Measurements from ENCODE around the gene EIF3I.

Gene EIF3I

DNA sequence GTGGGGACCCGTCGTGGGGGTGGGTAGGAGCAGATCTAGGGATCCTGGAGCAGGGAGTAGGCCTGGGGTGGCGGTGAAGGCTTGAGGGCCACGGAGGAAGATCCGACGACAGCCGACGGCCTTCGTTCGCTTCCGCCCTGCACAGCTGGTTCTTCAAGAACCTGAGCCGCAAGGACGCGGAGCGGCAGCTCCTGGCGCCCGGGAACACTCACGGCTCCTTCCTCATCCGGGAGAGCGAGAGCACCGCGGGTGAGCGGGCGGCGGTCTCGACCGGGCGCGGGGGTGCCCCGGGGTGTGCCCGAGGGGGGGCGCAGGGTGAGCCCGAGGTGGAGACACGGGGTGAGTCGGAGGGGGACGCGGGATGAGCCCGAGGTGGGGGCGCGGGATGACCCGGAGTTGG, 53.2 kb downstream of the EIF3I start:
- no peak overlapping the region for H3K4me3 ChIP-seq

GRCh38 chr1:32276032-32276782, 54.0 kb downstream of the EIF3I start:
- no peak for TF ChIP-seq EZH2 (IDR thresholded peaks at IDR 0.05)
- TF ChIP-seq FOXP2 (optimal IDR thresholded peaks at IDR 0.05; ENCODE audit: control extremely low read depth, extremely low read length, insufficient read depth) = no peak
- no peak for TF ChIP-seq POLR2AphosphoS5 (IDR thresholded peaks at IDR 0.05; ENCODE audit: borderline replicate concordance, low read depth, low read length)
- no peaks in the 10 kb centered on the region for H3K9me3 ChIP-seq (ENCODE audit: low read depth, low read length)
- H3K9ac ChIP-seq (ENCODE audit: insufficient read length) = no peak overlapping the region
- no peak overlapping the region for H3K4me3 ChIP-seq
- H3K36me3 ChIP-seq (ENCODE audit: insufficient read depth, low read length) = no peaks in the 10 kb centered on the region
- H3K27ac ChIP-seq = no peak overlapping the region
- DNase-seq (ENCODE audit: low read depth, low spot score) = no peak

More for the DNA sequence above, 53.2 kb downstream of the EIF3I start:
- H3K9ac ChIP-seq (ENCODE audit: insufficient read length) = no peak overlapping the region
- H3K27ac ChIP-seq = no peak overlapping the region
- H3K36me3 ChIP-seq (ENCODE audit: insufficient read depth, low read length) = no peaks in the 10 kb centered on the region
- no peaks in the 10 kb centered on the region for H3K9me3 ChIP-seq (ENCODE audit: low read depth, low read length)
- TF ChIP-seq EZH2 (IDR thresholded peaks at IDR 0.05) = no peak
- no peak for TF ChIP-seq FOXP2 (optimal IDR thresholded peaks at IDR 0.05; ENCODE audit: control extremely low read depth, extremely low read length, insufficient read depth)
- TF ChIP-seq POLR2AphosphoS5 (IDR thresholded peaks at IDR 0.05; ENCODE audit: borderline replicate concordance, low read depth, low read length) = no peak
- no peak for DNase-seq (ENCODE audit: low read depth, low spot score)
